ENCODE data around the gene NELFB.

DNA sequence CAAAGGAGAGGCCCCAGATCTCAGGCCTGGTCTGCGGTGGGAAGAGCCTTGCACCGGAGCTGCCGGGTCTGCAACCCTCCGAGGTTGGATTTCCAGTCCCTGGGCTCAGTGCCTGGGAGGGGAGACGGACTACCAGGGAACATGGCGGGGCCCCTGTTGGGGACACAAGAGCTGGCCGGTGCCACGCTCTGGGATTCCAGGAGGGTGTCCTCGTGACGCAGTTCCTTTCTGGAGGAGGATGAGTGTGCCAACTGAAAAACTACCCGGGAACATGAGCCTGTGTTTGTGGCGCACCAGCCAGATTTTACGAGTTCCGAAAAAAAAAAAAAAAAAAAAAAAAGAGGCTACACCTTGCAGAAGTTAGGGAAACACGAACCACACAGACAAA, 38.0 kb downstream of the NELFB start:
- TF ChIP-seq, protein P1, sequence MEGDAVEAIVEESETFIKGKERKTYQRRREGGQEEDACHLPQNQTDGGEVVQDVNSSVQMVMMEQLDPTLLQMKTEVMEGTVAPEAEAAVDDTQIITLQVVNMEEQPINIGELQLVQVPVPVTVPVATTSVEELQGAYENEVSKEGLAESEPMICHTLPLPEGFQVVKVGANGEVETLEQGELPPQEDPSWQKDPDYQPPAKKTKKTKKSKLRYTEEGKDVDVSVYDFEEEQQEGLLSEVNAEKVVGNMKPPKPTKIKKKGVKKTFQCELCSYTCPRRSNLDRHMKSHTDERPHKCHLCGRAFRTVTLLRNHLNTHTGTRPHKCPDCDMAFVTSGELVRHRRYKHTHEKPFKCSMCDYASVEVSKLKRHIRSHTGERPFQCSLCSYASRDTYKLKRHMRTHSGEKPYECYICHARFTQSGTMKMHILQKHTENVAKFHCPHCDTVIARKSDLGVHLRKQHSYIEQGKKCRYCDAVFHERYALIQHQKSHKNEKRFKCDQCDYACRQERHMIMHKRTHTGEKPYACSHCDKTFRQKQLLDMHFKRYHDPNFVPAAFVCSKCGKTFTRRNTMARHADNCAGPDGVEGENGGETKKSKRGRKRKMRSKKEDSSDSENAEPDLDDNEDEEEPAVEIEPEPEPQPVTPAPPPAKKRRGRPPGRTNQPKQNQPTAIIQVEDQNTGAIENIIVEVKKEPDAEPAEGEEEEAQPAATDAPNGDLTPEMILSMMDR (IDR thresholded peaks at IDR 0.05 in 8 of 11, conservative IDR thresholded peaks at IDR 0.05 in 3 of 11): no peak
- no peak for TF ChIP-seq POLR2A (IDR thresholded peaks at IDR 0.05)

All from spleen (tissue), 7 donors.